Measurements from ENCODE around the gene NPAT.

Gene NPAT

GRCh38 chr11:108222574-108223347, at the start of gene NPAT, which contains the start of gene ATM:
TSS of gene NPAT (minus strand) at chr11:108222638. CDS start at chr11:108222536, 102 bp downstream.
TSS of gene ATM (plus strand) at chr11:108223067. CDS start at chr11:108227625, 4,558 bp downstream.
- H3K9me3 ChIP-seq (ENCODE audit: low read length), result no peaks in the 10 kb centered on the region
- peaks cover 32% of the 10 kb centered on the region for H3K4me1 ChIP-seq (ENCODE audit: insufficient read depth, low read length)
- H2AFZ ChIP-seq (ENCODE audit: low read depth, low read length), result peak within 1 kb of the TSS; percentile 79
- H3K4me3 ChIP-seq (ENCODE audit: low read length), result peak within 1 kb of the TSS; percentile 90
- H3K36me3 ChIP-seq (ENCODE audit: insufficient read depth, low read length), result peaks cover 12% of the 10 kb centered on the region
- H3K27me3 ChIP-seq (ENCODE audit: insufficient read depth, low read length), result no peaks in the 10 kb centered on the region

GRCh38 chr11:108269583-108269982, 47.1 kb upstream of the NPAT start:
- Histone ChIP-seq H3K27me3 (ENCODE audit: insufficient read depth, low read length) (no peaks in the 10 kb centered on the region), H3K9me3 (ENCODE audit: low read length) (peaks cover 3% of the 10 kb centered on the region), H3K4me3 (ENCODE audit: low read length) (no peak overlapping the region), H3K4me1 (ENCODE audit: insufficient read depth, low read length) (no peaks in the 10 kb centered on the region), H2AFZ (ENCODE audit: low read depth, low read length) (no peak overlapping the region), H3K36me3 (ENCODE audit: insufficient read depth, low read length) (peaks cover 46% of the 10 kb centered on the region)

DNA sequence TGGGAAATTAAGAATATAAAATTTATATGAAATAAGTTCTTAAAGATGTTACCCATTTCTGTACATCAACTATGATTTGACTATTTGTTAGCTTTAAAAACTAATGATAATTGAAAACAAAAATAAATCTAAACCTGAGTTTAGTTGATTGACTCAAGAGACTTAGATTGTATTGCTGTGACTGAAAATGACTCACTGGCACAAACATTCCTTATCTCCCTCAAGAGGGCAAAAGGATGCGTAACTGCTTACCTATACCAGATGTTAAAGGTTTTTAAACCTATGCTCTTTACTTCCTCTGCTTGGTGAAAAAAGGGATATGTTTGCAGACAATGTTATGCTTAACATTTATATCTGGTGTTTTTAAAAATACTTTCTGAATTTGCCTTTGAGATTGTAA, 30.7 kb upstream of the NPAT start:
- Histone ChIP-seq H3K9me3 (ENCODE audit: low read length) (no peaks in the 10 kb centered on the region), H3K4me1 (ENCODE audit: insufficient read depth, low read length) (no peaks in the 10 kb centered on the region), H3K36me3 (ENCODE audit: insufficient read depth, low read length) (peaks cover 72% of the 10 kb centered on the region), H3K27me3 (ENCODE audit: insufficient read depth, low read length) (no peaks in the 10 kb centered on the region), H2AFZ (ENCODE audit: low read depth, low read length) (no peak overlapping the region), H3K4me3 (ENCODE audit: low read length) (no peak overlapping the region)

GRCh38 chr11:108246885-108247284, 24.4 kb upstream of the NPAT start:
- H3K9me3 ChIP-seq (ENCODE audit: low read length), result no peaks in the 10 kb centered on the region
- no peak overlapping the region for H3K4me3 ChIP-seq (ENCODE audit: low read length)
- H3K36me3 ChIP-seq (ENCODE audit: insufficient read depth, low read length), result peaks cover 50% of the 10 kb centered on the region
- no peaks in the 10 kb centered on the region for H3K27me3 ChIP-seq (ENCODE audit: insufficient read depth, low read length)
- H2AFZ ChIP-seq (ENCODE audit: low read depth, low read length), result no peak overlapping the region
- H3K4me1 ChIP-seq (ENCODE audit: insufficient read depth, low read length), result no peaks in the 10 kb centered on the region

- Histone ChIP-seq H3K36me3 (ENCODE audit: insufficient read depth, low read length) (peaks cover 50% of the 10 kb centered on the region), H3K4me1 (ENCODE audit: insufficient read depth, low read length) (no peaks in the 10 kb centered on the region), H3K4me3 (ENCODE audit: low read length) (no peak overlapping the region), H3K27me3 (ENCODE audit: insufficient read depth, low read length) (no peaks in the 10 kb centered on the region), H3K9me3 (ENCODE audit: low read length) (no peaks in the 10 kb centered on the region), H2AFZ (ENCODE audit: low read depth, low read length) (no peak overlapping the region)
Measured at GRCh38 chr11:108246308-108246707, 23.9 kb upstream of the NPAT start.

DNA sequence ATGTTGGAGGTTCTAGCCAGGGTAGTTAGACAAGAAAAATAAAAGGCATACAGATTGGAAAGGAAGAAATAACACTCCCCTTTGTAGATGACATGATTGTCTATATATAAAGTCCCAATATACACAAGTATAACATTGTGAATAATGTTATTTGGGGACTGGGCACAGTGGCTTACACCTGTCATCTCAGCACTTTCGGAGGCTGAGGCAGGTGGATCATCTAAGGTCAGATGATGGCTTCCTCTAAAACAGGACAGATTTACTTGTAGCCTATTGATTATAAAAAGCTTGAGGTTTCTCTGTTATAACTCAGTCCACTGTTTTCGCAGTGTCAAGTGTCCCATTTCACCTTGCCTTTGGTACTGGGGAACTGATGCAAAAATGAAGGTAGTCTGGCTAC, 20.0 kb upstream of the NPAT start:
- Histone ChIP-seq H3K36me3 (ENCODE audit: insufficient read depth, low read length) (peaks cover 42% of the 10 kb centered on the region), H3K27me3 (ENCODE audit: insufficient read depth, low read length) (no peaks in the 10 kb centered on the region), H3K4me3 (ENCODE audit: low read length) (no peak overlapping the region), H3K9me3 (ENCODE audit: low read length) (no peaks in the 10 kb centered on the region), H3K4me1 (ENCODE audit: insufficient read depth, low read length) (no peaks in the 10 kb centered on the region), H2AFZ (ENCODE audit: low read depth, low read length) (no peak overlapping the region)

- Histone ChIP-seq H3K4me1 (ENCODE audit: insufficient read depth, low read length) (no peaks in the 10 kb centered on the region), H3K9me3 (ENCODE audit: low read length) (no peaks in the 10 kb centered on the region), H3K36me3 (ENCODE audit: insufficient read depth, low read length) (peaks cover 47% of the 10 kb centered on the region), H3K4me3 (ENCODE audit: low read length) (no peak overlapping the region), H2AFZ (ENCODE audit: low read depth, low read length) (no peak overlapping the region), H3K27me3 (ENCODE audit: insufficient read depth, low read length) (no peaks in the 10 kb centered on the region)
Measured at GRCh38 chr11:108241330-108242037, 19.0 kb upstream of the NPAT start.

DNA sequence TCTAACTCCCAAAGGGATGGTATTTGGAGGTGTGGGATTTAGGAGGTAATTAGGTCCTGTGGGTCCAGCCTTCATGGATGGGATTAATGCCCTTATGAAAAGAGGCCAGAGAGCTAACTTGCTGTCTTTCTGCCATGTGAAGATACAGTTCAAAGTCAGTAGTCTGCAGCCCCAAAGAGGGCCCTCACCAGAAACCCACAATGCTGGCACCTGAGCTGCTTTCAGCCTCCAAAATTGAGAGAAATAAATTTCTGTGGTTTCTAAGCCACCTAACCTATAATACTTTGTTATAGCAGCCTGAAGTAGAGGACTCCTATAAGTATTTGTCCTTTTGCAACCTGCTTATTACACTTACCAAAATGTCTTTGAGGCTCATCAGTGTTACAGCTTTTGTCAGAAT, 16.6 kb upstream of the NPAT start:
- H3K27me3 ChIP-seq (ENCODE audit: insufficient read depth, low read length), result no peaks in the 10 kb centered on the region
- H2AFZ ChIP-seq (ENCODE audit: low read depth, low read length), result no peak overlapping the region
- peaks cover 52% of the 10 kb centered on the region for H3K36me3 ChIP-seq (ENCODE audit: insufficient read depth, low read length)
- no peak overlapping the region for H3K4me3 ChIP-seq (ENCODE audit: low read length)
- H3K9me3 ChIP-seq (ENCODE audit: low read length), result no peaks in the 10 kb centered on the region
- no peaks in the 10 kb centered on the region for H3K4me1 ChIP-seq (ENCODE audit: insufficient read depth, low read length)

DNA sequence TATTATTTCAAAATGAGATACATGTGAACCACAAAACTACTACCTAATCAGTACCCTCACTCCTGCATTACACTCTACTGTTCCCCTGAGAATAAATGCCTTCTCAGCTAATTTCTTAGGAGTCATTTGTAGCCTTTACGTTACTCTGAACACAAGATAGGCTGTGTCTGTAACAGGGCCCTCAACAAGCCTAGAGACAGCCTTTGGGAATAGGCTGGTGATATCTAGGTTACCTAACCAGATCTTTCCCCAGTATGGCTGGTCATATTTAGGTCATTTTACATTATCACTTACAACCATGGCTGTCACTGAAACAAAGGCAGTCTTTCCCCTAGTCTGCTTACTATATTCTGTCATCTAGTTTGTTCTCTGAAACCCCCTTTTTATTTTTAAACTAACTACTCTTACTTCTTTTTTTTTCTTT, 14.6 kb upstream of the NPAT start:
- no peak overlapping the region for H3K4me3 ChIP-seq (ENCODE audit: low read length)
- H3K27me3 ChIP-seq (ENCODE audit: insufficient read depth, low read length), result no peaks in the 10 kb centered on the region
- no peaks in the 10 kb centered on the region for H3K4me1 ChIP-seq (ENCODE audit: insufficient read depth, low read length)
- no peak overlapping the region for H2AFZ ChIP-seq (ENCODE audit: low read depth, low read length)
- H3K36me3 ChIP-seq (ENCODE audit: insufficient read depth, low read length), result peaks cover 62% of the 10 kb centered on the region
- H3K9me3 ChIP-seq (ENCODE audit: low read length), result no peaks in the 10 kb centered on the region

DNA sequence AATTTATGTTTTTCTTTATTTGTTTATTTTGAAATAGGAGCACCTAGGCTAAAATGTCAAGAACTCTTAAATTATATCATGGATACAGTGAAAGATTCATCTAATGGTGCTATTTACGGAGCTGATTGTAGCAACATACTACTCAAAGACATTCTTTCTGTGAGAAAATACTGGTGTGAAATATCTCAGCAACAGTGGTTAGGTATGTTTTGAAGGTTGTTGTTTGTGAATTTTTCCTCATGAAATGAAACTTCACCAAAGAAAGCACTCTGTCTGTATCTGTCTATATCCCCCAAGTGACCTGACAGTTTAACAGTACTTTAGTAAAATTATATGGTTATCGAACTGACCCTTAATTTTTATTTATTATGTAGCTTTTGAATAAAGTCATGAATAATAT, 13.2 kb upstream of the NPAT start:
- Histone ChIP-seq H3K27me3 (ENCODE audit: insufficient read depth, low read length) (no peaks in the 10 kb centered on the region), H3K4me1 (ENCODE audit: insufficient read depth, low read length) (no peaks in the 10 kb centered on the region), H2AFZ (ENCODE audit: low read depth, low read length) (no peak overlapping the region), H3K36me3 (ENCODE audit: insufficient read depth, low read length) (peaks cover 64% of the 10 kb centered on the region), H3K4me3 (ENCODE audit: low read length) (no peak overlapping the region), H3K9me3 (ENCODE audit: low read length) (no peaks in the 10 kb centered on the region)

DNA sequence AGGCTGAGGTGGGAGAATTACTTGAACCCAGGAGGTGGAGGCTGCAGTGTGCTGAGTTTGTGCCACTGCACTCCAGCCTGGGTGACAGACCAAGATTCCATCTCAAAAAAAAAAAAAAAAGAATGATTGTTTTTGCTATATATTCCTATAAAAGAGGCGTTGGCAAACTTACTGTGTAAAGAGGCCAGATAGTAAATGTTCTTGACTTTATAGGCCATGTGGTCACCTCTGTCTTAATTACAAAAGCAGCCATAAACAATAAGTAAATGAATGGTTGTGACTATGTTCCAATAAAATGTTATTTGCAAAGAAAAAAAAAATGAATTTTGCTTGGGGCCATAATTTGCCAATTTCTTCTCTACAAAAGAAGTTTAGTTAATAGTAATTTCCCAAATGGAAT, 12.8 kb upstream of the NPAT start:
- Histone ChIP-seq H2AFZ (ENCODE audit: low read depth, low read length) (no peak overlapping the region), H3K27me3 (ENCODE audit: insufficient read depth, low read length) (no peaks in the 10 kb centered on the region), H3K9me3 (ENCODE audit: low read length) (no peaks in the 10 kb centered on the region), H3K4me3 (ENCODE audit: low read length) (no peak overlapping the region), H3K4me1 (ENCODE audit: insufficient read depth, low read length) (no peaks in the 10 kb centered on the region), H3K36me3 (ENCODE audit: insufficient read depth, low read length) (peaks cover 62% of the 10 kb centered on the region)

DNA sequence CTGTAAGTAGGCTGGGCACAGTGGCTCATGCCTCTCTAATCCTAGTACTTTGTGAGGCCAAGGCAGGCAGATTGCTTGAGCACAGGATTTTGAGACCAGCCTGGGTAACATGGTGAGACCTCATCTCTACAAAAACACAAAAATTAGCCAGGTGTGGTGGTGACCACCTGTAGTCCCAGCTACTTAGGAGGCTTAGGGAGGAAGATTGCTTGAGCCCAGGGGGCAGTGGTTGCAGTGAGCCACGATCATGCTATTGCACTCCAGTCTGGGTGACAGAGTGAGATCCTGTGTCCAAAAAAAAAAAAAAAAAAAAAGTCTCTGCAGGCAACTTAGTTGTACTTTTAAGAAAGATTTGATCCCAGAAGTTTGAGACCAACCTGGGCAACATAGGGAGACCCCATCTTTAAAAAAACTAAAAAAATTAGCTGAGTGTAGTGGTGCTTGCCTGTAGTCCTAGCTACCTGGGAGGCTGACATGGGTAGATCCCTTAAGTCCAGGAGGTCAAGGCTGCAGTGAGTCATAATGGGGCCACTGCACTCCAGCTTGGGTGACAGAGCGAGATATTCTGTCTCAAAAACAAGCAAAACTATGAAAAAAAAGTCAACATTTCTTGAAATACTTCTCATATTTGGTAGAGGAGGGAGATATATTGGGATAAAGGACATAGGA, 11.0 kb upstream of the NPAT start:
- Histone ChIP-seq H3K27me3 (ENCODE audit: insufficient read depth, low read length) (no peaks in the 10 kb centered on the region), H2AFZ (ENCODE audit: low read depth, low read length) (no peak overlapping the region), H3K9me3 (ENCODE audit: low read length) (no peaks in the 10 kb centered on the region), H3K4me3 (ENCODE audit: low read length) (no peak overlapping the region), H3K4me1 (ENCODE audit: insufficient read depth, low read length) (no peaks in the 10 kb centered on the region), H3K36me3 (ENCODE audit: insufficient read depth, low read length) (peaks cover 61% of the 10 kb centered on the region)

DNA sequence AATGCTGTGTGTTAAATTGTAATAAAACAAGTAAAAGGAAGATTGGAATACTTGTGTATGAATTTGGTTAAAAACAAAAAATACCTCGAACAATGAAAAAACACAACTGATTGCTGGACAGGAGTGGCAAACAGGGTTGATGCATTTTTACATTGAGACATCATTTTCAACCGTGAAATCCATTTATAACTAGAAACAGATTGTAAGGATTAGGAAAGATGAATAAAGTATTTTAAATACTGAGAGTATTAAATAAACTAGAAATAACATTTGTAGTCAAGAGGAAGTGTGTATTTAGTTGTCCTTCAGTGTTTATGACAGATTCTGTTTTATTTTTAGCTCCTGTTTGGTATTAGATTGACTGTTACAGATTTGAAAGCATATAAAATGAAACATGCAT, 5.8 kb upstream of the NPAT start:
- Histone ChIP-seq H3K4me3 (ENCODE audit: low read length) (no peak overlapping the region), H3K36me3 (ENCODE audit: insufficient read depth, low read length) (peaks cover 35% of the 10 kb centered on the region), H3K4me1 (ENCODE audit: insufficient read depth, low read length) (peaks cover 12% of the 10 kb centered on the region), H3K27me3 (ENCODE audit: insufficient read depth, low read length) (no peaks in the 10 kb centered on the region), H3K9me3 (ENCODE audit: low read length) (no peaks in the 10 kb centered on the region), H2AFZ (ENCODE audit: low read depth, low read length) (no peak overlapping the region)
